GM21381 (cell line): ENCODE results near the gene MYO7A.
"Not testable (repeated sequence)": the region's sequence is repeated elsewhere in the genome, so short reads cannot be mapped to it uniquely, and the experiment has no call there.

ENCODE experiments used
- ATAC-seq: cut with Tn5 transposase; IDR thresholded peaks from one replicate; pipeline ENCODE4 v1.9.1; 2021; ENCODE audit warnings: mild to moderate bottlenecking, moderate library complexity; ENCODE audit not compliant: unreplicated experiment

MYO7A gene

DNA sequence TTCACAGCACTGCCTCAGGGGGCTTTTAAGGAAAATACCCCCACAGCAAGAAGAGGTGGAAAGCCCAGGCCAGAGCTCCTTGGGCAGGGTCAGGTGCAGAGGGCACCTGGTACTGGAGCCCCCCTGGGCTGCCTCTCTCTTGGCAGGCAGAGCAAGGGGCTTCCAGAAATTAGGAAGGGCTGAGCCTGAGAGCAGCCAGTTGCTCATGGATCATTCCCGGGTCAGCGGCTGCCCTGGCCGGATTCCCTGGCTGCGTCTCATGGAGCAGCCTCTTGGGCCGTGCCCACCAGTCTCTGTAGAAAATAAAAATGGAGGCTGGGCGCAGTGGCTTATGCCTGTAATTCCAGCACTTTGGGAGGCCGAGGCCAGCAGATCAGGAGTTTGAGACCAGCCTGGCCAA is 35.7 kb upstream of the MYO7A start:
- ATAC-seq = no peak

DNA sequence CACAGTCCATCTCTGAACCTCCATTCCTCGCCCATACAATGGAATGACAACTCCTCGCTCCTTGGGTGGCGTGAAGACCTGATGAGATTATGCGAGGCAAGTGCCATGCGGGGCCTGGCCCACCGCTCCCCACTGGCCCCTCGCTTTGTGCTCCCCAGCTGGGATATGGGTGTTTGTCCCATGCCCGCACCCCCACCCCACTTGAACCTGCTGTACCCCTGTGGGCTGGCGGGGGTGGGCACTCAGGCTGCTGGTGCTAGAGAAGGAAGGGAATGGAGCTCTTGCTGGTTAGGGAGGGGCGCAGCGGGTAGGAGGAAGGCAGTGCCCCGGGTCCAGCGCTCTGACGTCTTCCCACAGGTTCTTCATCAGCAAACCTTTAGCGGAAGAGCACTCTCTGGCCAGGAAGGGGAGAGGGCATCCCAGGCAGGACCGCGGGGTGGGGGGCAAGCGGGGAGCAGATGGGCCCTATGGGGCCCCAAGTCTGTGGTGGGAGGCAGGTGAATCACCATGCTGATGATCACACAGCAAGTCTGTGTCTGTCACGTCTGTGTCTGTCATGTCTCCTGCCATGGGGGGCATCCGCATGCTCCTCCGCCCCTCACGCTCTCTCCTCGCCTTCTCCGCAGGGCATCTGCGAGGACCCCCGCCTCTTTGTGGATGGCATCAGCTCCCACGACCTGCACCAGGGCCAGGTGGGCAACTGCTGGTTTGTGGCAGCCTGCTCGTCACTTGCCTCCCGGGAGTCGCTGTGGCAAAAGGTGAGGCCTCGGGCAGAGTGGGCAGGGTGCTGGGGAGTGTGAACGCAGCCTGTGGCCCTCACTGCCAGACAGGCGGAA is 34.8 kb upstream of the MYO7A start:
- no peak for ATAC-seq

DNA sequence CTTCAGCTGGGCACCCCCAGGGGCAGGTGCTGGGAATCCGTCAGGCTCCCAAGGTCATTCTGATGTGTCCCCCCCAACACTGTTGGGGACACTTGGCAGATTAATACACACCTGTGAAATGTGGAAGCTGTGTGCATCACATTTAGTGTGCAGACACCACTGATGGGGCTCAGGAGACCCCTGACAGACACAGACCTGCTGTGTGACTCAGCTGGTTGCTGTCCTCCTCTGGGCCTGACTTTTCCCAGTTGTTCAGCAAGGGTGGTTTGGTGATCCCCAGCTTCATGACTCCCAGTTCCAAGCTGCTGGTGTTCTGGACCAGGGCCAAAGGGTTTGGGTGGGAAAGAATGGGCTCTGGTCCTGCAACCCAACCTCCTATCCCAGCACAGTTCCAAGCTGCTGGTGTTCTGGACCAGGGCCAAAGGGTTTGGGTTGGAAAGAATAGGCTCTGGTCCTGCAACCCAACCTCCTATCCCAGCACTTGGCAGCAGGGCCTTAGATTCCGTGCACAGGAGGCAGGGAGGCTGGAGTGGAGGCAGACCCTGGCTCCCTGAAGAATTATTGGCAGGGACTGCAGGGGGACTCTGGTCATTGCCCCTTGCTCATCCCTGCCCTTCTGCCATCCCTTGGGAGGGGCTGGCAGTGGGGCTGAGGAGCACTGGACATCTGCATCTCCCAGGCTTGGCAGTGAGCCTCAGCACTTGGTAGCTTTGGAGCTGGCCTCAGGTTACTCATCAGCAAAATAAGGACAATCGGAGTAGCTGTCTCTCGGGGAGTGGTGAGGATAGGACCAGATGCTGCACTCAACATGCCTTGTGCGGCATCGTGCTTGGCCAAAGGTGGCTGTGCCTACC is 33.8 kb upstream of the MYO7A start:
- no peak for ATAC-seq

- no peak for ATAC-seq
These were observed 33.1 kb upstream of the MYO7A start for GRCh38 chr11:77094841-77095365.

GRCh38 chr11:77095551-77096490 is 32.2 kb upstream of the MYO7A start:
- ATAC-seq = no peak

DNA sequence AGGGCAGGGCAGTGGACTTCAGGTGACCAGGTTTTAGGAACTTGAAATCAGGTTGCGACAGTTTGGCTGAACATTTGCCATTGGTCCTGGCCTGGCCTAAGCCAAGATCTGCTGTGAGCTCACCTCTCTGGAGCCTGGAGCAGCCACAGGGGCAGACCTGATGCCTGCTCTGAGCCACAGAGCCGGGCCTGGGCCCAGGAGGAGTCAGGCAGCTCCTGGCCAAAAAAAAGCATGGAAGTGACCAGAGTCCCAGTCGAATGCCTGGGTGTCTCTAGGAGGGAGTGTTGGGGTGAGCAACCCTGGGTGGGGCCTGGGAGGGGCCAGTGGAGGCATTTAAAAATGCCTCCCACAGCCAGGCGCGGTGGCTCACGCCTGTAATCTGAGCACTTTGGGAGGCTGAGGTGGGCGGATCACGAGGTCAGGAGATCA is 31.4 kb upstream of the MYO7A start:
- no peak for ATAC-seq

- ATAC-seq = not testable (repeated sequence)
These were observed 30.9 kb upstream of the MYO7A start for GRCh38 chr11:77097180-77097579.

- ATAC-seq = no peak
These were observed 27.6 kb upstream of the MYO7A start for GRCh38 chr11:77100166-77101042.

DNA sequence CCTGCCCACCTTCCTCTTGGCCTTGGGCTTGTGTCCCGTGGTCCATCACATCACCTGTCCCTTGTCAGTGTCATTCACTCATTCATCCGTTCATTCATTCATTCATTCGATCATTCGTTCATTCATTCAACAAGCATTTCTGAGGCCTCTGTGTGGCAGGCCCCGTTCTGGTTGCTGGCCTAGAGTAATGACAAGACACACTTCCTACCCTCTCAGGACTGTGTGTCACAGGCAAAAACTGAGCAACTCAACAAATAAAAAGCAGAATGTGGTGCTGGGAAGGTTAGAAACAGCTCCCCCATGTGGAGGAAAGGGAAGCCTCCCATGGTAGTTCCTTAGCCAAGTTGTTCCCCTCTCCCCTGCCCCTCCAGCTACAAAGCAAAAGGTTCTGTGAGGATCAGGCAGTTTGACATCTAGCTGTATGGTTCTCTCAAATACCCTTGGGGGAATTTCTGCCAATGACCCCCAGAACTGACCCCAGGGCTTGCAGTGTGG is 27.0 kb upstream of the MYO7A start:
- no peak for ATAC-seq

GRCh38 chr11:77102246-77103210 is 25.5 kb upstream of the MYO7A start, which contains the start of gene OMP:
Gene OMP, plus strand, starts transcription at chr11:77102840. Its CDS starts 0 bp downstream, at chr11:77102840.
- no peak for ATAC-seq

DNA sequence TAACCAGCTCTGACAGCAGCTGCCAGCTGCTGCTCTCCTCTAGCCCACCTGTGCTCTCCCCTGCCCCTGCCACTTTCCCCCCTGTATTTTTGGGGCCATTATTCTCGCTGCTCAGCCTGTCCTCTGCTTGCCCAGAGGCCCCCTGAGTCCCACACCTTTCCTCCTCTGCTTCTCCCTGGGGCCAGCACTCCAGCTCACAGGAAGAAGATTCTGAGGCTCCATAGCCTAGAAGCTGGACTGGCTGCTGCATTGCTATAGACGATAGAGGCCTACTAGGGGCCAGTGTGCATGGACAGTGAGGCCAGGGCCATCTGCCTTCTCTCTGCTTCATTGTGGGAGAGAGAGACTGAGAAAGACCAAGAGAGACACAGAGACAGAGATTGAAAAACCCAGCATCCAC is 24.7 kb upstream of the MYO7A start:
- ATAC-seq = no peak

DNA sequence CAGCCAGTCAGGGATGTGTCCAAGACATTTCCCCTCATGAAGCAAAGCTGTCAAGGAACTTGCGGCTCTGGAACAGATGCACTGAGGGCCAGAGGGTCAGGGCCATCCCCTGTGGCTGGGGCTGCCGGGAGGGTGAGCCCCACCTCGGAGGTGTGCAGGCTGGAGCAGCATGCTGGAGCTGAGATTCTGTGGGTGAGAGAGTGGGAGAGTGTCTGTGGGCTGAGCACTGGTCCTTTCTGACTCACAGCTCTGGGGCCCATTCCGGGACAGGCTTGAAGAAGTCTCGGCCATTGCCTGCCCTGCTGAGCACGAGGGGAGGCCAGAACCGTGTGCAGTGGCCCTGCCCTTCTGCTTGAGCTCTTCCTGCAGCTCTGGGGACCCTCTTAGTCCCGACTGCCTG is 23.3 kb upstream of the MYO7A start:
- no peak for ATAC-seq

GRCh38 chr11:77106321-77106720 is 21.7 kb upstream of the MYO7A start:
- no peak for ATAC-seq

GRCh38 chr11:77106759-77107158 is 21.3 kb upstream of the MYO7A start:
- no peak for ATAC-seq

GRCh38 chr11:77107950-77108349 is 20.1 kb upstream of the MYO7A start:
- ATAC-seq = no peak

DNA sequence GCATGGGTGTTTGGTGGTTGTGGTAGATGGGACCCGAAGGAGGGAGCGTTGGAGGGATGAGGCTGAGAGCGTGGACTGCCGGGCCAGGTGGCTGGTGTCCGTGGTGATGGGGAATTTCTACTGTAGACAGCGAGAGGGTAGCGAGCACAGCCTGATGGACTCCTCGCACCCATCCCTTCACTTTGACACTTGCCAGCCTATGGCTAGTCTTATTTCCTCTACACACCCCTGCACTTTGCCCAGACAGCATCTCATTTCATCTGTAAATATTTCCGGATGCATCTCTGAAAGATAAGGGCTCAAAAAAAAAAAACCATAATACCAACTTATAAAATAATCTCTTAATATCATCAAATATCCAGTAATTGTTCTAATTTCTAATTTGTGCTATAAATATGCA is 19.6 kb upstream of the MYO7A start:
- no peak for ATAC-seq

GRCh38 chr11:77109236-77110019 is 18.6 kb upstream of the MYO7A start:
- ATAC-seq = no peak
